Left ventricle myocardium superior (tissue), 1 donor: Measurements from ENCODE around the gene PPP4R3B. TPM values are rescaled to one million over a fixed set of nuclear protein-coding genes. Genes with fewer than 3 reads are reported as not detected.

Experiments used
- ATAC-seq: fragments of 200-7000 bp; cut with Tn5 transposase; one replicate; pipeline ENCODE4 v1.9.1; 2020; ENCODE audit warnings: mild to moderate bottlenecking, moderate library complexity
- DNase-seq: peaks from one replicate; pipeline ENCODE4 v3.0.0-alpha.2; 2020
- intact Hi-C: fragments of 100-400 bp; cut with micrococcal nuclease; formaldehyde crosslinking; loops from one replicate; pipeline ENCODE4 v1.11.0; 2022
- long read RNA-seq: library from polyadenylated mRNA; unstranded; transcript quantifications from one replicate; pipeline ENCODE4 v2.0.0, GENCODE V29; 2021
- total RNA-seq: library from RNA; stranded (reverse); fragmentation: NEBNext Ultra II Directional; extraction: Animal tissue kit (Norgen Biotek cat#: 25700); gene quantifications from one replicate; pipeline ENCODE4 v1.2.1, GENCODE V29; 2021
- donor health status: DM: no; HTN: yes; CAD: no; lungs with severe emphysema.

The PPP4R3B gene
- 30.3 TPM for total RNA-seq
- long read RNA-seq, full-length matches to known transcripts = 17 of 36 reads
- long read RNA-seq, partial matches to known transcripts = 8 of 36 reads
- long read RNA-seq, other reads (novel, unspliced or antisense) = 11 of 36 reads

DNA sequence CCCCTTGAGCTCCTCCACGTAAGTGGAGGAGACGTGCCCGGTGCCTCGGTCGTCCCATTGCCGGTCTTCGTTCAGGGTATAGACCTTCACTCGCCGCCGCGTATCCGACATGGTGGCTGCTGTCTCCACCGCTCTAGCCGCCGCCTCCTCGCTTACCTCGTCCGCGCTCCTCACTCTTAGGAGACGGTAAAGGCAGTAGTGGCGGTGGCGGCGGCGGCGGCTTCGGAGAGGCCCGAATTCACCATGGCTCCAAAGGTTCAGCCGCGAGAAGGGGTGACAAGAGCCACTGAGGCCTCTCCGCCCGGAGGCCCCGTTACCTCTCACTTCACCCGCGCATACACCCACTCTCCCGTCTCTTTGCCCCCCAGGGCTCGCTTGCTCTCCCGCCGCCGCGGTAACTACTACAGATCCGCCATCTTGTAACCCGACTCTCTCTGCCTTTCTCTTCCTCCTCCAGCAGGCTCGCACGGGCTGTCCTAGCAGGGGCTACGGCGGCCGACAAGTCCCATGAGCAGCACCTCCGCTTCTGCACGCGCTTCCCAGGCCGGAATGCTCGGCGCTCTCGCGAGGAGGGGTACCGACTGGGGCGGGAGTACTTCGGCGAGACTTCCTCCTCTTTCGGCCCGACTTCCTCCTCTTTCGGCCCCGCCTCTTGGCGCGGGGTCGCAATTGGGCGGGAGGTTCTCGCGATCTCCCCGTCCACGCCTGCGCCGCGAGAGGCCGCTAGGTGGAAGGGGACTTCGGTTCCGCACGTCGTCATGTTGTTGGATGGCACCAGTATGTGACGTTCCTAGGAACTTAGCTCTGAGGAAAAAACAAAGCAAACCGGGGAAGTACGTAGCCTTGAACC is at the start of gene PPP4R3B:
PPP4R3B (minus strand) TSS at position 448 of the 850 bp plus-strand sequence; CDS start at position 111, 337 bp downstream.
- intact Hi-C loops = no loop called here
- ATAC-seq (peak; percentile 96), DNase-seq (peak; percentile 99)

DNA sequence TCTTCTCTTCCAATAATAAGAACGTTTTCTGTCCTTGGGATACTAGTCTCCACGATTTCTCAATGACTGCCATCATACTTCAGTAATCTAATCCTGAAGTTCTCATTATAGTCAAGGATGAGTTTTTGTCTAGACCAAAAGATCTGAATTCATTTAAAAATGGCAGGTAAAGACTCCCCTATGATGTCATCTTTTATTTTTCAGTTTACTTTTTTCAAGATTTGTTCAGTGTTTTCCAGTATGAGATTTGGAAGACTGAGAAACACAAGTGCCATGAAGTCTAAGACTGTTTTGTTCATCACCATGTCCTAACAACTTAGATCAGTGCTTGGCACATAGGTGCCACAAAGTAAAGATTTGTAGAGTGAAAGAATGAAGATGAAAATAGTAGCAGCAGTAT is 35.8 kb upstream of the PPP4R3B start:
- intact Hi-C loops = no loop called here

DNA sequence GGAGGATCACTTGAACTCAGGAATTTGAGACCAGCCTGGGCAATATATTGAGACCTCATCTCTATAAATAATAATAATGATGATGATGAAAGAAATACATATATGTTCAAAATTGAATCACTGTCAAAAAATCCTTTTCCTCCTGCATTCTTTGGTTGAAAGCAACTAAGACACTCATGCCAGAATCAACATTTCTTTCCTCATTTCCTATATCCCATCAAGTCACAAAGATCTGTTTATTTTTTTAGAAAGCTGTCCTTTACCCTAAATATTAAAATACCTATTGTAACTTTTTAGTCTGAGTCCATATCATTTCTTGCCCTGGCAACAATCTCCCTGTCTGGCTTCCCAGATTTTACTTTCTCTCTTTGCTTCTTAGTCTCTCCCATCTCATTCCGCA is 31.8 kb upstream of the PPP4R3B start:
- intact Hi-C loops = no loop called here
- no peak for ATAC-seq
- no peak for DNase-seq

More for the DNA sequence above, 35.8 kb upstream of the PPP4R3B start:
- DNase-seq (no peak), ATAC-seq (no peak)

DNA sequence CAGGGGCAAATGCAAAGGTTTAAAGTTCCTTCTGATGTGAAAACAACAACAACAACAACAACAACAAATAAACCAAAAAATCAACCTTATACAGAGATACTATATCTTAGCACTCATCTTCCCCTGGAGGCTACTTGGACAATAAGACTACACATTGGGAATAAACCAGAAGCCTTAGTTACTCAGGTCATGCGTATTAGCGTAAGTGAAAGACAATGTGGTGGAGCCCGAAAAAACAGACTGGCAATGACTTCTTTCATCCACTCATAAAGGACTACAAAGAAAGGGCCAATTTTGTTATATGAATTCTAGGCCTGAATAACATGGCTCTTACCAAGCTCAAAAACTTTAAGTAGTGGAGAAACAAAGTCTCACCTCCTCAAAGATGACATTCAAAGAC is 19.4 kb upstream of the PPP4R3B start:
- ATAC-seq = no peak
- intact Hi-C loops = no loop called here

DNA sequence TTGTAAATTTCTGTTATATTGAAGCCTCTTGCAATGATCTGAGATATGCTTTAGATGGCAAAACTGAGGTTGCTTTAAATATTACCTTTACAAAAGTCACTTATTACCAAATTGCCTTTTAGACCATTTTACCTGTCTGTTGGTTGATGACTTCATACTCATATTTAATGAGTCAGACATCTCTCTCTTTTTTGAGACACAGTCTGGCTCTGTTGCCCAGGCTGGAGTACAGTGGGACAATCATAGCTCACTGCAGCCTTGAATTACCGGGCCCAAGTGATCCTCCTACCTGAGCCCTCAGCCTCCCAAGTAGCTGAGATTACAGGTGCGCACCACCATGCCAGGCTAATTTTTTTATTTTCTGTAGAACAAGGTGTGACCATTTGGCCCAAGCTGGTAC is 11.5 kb upstream of the PPP4R3B start:
- intact Hi-C loops = no loop called here
- DNase-seq = no peak
- ATAC-seq = no peak

More for the DNA sequence above, 19.4 kb upstream of the PPP4R3B start:
- DNase-seq = no peak

DNA sequence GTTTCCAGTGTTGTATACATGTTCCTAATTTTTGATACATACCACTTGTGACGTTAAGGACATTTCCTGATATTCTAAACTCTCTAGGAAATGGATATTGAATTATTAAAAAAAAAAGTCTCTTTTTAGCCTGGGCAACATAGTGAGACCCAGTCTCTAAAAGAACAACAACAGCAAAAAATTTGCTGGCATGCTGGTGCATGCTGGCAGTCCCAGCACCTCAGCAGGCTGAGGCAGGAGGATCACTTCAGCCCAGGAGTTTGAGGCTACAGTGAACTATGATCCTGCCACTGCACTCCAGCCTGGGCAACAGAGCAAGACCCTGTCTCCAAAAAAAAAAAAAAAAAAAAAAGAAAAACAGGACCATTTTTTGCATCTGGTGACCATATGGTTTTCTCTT is 10.5 kb upstream of the PPP4R3B start:
- ATAC-seq (no peak), DNase-seq (no peak)
- intact Hi-C loops = no loop called here

DNA sequence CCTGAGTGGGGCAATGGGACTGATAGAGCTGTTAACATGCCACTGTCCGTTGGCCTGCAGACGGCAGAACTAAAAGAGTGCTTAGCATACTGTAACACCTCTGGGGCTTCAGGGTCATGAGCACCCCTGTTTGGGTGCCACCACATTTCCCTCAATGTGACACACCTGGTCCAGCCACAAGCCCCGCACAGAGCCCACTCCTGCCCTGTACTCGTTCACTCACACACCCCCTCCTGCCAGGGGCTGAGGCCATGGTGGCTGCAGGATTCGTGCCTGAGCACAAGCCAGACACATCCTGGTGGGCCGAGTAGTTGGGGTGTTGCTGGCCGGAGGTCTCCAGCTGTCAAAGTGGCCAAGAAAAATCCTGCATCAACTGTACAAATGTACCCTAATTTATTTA is 4.4 kb upstream of the PPP4R3B start:
- DNase-seq (no peak), ATAC-seq (no peak)
- intact Hi-C loops = no loop called here

DNA sequence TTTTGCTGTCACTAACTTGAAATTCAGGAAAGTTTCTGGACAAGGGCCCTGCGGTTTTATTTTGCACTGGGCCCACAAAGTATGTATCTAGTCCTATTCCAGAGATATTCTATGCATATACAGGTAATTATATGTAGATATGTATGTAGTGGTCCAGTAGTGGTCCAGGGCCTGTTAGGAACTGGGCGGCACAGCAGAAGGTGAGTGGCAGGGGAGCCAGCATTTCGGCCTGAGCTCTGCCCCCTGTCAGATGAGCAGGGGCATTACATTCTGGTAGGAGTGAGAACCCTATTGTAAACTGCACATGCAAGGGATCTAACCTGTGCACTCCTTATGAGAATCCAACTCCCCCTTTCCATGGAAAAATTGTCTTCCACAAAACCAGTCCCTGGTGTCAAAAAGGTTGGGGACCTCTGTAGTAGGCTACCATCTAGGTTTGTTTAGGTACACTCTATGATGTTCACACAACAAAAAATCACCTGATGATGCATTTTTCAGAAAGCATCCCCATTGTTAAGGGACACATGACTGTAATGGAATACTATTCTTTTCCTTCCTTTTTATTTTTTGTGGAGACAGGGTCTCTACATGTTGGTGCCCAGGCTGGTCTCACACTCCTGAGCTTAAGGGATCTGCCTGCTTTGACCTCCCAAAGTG is 2.8 kb upstream of the PPP4R3B start:
- intact Hi-C loops = no loop called here
- no peak for ATAC-seq
- no peak for DNase-seq

DNA sequence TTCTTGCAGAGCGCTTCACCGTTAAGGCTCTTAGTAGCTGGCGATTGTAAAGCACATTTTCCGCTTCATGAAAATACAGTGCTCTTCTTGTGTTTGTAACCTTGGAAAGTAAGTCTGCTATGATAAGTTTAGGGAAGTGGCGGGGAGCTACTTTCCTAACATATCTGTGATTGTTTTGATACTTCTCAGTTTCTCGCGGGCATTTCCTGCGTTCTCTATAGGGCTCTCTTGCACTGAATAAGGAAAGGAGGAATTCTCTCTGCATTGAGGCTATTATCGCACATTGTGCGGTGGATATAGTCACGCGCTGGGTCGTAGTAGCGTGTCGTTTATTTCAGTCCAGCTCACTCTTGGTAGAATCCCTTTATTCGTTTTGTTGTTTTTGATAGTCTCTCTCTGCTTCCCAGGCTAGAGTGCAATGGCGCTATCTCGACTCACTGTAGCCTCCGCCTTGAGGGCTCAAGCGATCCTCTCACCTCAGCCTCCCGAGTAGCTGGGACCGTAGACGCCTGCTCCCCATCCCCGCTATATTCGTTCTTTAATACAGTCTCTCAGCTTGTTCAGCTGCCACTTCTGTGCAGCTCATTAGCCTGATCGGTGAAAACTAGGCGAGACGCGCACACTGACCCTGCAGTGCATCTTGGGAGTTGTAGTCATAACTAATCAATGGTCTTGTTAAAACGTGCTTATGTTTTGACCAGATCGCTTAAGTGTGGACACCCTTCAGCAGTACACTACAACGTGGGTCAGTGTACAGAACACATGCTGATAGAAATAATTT is 1.0 kb upstream of the PPP4R3B start:
- intact Hi-C loops = no loop called here
- peak; percentile 58 for DNase-seq
- peak; percentile 50 for ATAC-seq

DNA sequence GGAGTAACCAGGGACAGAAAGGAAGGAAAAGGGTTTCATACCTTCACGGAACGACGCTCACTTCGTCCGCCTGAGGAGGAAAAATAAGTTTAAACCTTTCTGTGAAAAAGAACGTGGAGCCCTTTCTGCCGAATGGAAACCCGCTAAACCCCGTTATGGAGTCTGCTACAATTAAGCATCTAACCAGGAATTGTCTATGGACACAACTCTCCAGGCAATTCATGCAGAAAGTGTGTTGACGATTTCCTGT is 528 bp upstream of the PPP4R3B start:
- intact Hi-C loops = no loop called here
- ATAC-seq (no peak), DNase-seq (no peak)

DNA sequence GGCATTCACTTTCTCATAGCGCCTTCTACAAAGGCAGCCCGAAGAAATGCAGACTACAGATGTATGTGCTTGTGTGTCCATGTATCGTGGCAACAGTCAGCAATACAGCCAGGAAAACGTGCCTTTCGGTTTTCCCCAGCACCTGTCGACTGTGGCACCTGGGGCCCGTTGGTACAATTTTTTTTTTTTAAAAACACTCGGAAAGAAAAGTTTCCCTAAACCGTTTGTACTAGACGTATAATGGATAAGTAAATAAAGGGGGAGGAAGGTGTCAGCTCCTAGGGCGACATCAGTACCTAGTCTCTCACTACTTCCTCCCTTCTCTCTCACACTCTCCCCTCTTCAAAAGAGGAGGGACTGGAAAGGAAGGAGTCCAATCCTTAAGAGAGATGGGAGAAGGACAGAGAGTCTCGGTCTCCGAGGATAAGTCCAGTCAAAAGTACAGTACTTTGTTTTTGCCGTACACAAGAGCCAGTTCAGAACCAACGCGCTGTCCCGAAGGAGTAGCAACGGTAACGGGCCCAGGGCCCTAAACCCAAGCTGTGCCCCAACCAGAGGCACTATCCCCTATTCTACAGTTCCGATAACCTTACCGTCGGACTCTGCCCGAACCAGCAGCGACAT is 759 bp downstream of the PPP4R3B start:
- ATAC-seq = peak; percentile 3
- intact Hi-C loops = no loop called here
- no peak for DNase-seq

DNA sequence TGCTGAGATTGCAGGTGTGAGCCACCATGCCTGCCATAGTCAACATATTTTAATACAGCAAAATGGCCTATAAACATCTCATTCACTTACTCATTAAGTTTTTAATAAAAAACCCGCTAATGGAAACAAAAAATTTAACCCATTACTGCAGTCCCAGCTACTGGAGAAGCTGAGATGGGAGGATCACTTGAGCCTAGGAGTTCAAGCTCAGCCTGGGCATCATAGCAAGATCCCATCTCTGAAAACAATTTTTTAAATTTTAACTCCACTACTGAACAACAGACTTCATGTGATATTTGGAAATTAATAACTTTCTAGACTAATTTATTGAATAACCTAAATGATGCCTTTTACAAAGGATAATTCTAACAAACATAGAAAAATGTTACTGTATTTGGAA is 5.4 kb downstream of the PPP4R3B start:
- intact Hi-C loops = no loop called here

DNA sequence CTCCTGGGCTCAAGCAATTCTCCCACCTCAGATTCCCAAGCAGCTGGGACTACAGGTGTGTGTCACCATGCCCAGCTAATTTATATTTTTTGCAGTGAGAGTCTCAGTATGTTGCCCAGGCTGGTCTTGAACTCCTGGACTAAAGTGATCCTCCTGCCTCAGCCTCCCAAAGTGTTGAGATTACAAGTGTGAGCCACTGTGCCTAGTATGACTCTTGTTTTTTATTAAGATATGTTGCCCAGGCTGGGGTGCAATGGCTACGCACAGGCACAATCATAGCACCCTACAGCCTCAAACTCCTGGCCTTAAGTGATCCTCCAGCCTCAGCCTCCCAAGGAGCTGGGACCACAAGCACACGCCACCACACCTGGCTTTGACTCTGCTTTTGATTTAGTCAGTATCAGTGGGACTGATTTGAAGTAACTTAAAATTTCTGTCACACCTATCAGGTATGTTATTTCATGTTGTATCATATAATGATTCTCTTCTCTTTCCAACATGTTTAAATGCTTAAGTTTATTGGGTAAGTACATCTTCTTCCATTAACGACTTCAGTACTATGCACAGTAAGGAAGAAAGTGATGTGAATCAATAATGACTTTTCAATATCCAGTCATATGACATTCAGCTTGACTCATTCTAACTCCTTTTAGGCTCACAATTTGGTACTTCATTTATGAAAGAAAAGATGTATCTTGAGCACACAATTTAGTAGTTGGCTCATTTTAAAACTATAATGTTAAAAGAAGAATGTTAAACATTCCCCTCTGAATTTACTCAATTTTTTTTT is 6.3 kb downstream of the PPP4R3B start:
- intact Hi-C loops = no loop called here
- ATAC-seq = no peak
- no peak for DNase-seq

More for the DNA sequence above, 5.4 kb downstream of the PPP4R3B start:
- DNase-seq (no peak), ATAC-seq (no peak)

DNA sequence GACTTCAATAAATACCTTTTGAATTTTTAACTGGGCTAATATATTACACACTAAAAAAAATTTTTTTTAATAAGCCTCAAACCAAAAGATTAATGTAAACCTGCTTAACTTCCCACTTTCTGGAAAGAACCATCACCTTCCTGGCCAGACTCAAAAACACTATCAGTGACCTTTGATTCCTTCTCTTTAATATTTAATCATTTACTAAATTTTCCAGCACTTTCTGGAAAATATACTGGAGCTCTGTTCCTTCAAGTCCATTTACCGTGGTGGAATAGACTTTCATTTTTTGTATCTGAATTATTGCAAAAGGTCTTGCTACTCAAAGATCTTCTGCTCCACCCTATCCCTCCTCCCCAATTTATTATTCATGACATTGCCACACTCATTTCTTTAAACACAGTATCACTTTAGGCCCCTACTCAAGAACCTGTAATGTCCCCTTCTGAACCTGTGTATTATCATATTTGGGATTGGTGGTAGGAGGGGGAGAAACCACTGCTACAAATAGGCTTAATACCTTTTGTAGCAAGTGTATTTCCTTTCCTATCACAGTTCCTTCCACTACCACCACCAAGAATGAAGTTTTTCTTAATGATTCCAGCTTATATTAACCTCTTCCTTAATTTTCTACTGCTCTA is 7.4 kb downstream of the PPP4R3B start:
- no peak for ATAC-seq
- intact Hi-C loops = no loop called here
- DNase-seq = no peak

DNA sequence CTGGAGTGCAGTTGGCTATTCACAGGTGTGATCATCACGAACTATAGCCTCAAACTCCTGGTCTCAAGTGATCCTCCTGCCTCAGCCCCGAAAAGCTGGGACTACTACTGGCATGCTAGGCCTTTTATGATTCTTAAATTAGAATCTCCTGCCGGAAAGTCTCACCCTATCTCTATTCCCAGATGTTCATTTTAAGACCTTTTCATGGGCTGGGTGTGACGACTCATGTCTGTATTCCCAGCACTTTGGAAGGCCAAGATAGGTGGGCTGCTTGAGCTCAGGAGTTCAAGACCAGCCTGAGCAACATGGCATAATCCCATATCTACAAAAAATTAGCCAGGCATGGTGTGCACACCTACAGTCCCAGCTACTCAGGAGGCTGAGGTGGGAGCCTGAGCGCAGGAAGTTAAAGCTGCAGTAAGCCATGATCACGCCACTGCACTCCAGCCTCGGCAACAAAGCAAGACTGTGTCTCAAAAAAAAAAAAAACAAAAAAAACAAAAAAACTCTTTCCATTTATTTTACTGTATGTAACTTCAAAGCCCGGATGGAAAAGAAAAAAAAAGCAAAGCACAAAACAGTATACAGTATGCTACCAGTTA is 8.1 kb downstream of the PPP4R3B start:
- ATAC-seq = peak; percentile 34
- intact Hi-C loops = no loop called here
- no peak for DNase-seq

DNA sequence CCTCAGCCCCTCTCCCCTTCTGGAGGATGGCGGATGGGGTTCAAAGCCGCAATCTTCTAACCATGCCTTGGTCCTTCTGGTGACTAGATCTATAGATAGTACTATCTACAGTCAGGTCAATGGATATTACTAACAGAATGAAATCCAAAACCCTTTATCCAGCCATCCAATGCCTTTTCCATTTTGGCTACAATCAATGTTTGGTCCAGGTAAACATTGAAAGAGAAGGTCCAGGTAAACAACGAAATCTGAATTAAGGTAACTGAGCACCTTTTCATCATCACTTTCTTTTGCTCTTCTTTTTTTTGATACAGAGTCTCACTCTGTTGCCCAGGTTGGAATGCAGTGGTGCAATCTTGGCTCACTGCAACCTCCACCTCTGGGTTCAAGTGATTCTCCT is 9.7 kb downstream of the PPP4R3B start:
- no peak for DNase-seq
- ATAC-seq = no peak
- intact Hi-C loops = no loop called here

DNA sequence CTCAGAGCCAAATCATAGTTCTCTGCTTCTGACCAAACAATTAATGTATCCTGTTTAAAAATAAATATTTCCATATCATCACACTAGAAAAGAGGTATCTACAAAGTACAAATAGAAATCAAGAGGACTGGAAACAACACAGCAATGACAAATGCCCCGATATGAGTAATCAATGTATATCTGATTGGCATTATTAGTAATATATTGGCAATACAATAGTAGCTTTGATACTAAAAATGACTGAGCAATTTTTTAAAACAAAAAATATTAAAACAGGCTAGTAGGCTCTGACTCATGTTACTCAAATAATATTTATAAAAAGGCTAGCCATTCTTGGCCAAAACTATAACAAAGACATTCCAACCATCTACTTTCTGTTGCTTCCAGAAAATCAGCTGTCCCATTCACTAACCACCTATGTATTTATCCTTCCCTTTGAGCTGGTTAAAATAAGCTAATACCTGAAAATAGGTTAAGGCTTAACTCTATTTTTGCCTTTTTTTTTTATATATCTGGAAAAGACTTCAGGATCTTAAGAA is 13.3 kb downstream of the PPP4R3B start:
- ATAC-seq (no peak), DNase-seq (no peak)
- intact Hi-C loops = no loop called here

DNA sequence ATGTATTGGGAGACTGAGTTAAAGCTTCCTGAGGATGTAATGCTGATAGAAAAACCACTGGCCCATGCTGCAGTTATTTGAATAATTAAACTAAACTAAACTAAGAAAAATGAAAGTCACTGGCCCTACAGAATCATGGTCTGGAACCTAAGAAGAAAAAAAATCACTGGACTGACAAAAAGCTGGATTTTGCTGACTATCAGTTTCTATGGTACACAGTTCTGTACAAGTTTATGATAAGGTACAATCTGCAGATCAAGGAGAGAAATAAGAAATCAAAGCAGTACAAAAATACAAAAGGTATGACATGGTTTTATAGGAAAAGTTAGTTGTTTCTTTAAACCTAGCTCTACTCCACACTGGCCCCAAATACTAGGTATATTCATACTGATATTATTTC is 15.6 kb downstream of the PPP4R3B start:
- intact Hi-C loops = no loop called here
- DNase-seq = no peak
- no peak for ATAC-seq
